Dedifferentiated amniotic fluid mesenchymal stem cell (primary cell): ENCODE data around the gene CBFA2T3.
"Not testable (repeated sequence)": the region's sequence is repeated elsewhere in the genome, so short reads cannot be mapped to it uniquely, and the experiment has no call there.

ENCODE experiments used
- DNase-seq: peaks from one replicate; pipeline ENCODE4 v3.0.0-alpha.2; 2016; ENCODE audit errors: extremely low spot score

CBFA2T3 gene

DNA sequence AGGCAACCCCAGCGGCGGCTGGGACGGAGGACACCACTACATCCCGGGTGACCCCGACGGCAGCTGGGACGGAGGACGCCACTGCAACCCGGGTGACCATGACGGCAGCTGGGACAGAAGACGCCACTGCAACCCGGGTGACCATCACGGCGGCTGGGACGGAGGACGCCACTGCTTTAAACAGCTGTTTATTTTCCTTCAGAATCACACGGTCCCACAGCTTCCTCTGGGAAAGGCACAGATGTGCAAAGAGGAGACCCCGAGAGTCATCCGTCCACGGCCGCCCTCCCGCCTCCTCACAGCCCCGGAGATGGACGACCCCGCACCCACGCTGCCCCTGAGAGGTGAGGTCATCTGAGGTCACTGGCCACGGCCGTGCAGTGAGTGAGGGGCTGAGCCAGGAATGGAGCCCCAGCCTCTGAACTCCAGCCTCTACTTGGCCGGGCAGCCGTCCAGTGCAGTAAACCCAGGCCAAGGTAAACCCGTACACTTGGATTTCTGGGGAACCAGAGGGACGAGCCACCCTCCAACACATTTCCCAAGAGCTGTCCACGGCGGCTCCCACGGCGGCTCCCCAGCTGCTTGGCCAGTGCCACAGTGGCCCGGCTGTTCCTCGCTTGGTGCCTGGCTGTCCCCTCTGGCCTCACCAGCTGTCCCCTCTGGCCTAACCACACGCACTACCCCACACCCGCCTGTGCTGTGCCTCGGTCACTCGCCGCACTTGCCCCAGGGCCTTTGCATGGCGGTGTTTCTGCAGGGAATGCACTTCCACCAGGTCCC is 67.4 kb downstream of the CBFA2T3 start:
- no peak for DNase-seq

DNA sequence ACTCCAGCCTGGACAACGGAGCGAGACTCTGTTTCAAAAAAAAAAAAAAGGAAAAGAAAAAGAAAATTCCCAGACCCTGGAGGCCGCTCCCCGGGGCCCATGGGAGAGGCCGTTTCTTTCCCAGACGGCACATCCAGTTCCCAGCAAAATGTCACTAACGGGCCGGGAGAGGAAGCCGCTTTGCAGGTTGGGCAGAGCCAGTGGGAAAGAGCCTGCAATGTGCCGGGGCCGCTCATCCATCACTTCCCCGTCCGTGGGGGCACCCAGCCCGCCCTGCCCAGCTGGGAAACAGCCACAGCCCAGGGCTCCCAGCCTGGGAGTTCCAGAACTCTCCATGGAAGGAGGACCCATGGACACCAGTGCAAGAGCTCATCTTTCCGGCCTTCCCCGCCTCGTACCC is 68.7 kb downstream of the CBFA2T3 start:
- no peak for DNase-seq

DNA sequence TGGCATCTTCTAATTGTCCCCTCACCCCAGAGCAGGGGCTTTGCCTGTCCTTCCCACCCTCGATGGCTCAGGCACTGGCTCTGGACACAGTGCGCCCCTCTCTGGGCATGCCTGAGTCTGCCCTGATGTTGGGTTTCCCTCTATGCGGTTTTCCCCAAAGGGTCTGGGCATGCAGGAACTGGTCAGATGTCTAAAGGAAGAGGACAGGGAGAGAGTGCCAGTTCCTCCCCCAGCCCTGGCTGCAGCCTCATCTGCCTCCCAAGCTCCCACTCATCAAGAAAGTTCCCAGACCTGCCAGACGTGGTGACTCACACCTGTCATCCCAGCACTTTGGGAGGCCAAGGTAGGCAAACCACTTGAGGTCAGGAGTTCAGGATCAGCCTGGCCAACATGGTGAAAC is 69.2 kb downstream of the CBFA2T3 start:
- DNase-seq: no peak

DNA sequence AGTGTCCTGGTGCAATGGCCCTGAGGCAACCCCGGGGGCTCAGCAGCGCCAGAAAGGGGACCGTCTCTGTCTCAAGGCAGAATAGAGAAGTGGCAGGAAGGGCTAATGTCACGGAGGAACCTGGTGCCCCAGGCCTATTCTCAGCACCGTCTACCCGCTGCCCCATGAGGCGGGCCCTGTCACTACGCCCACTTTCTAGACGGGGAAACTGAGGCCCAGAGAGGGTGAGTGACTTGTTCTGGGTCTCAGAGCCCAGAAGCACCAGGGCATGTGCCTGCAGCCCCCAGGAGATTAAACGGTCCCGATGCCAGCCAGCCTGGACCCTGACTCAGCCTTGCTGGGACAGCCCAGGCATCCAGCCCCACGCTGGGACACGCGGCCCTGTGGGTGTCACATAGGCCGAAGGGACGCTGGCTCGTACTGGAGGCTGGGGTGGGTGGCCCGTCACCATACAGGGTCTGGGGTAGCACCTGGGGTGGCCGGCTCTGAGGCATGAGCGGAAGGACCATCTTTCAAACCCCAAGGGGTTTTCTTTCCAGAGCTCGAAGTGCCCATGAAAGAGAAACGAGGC is 70.4 kb downstream of the CBFA2T3 start:
- DNase-seq: no peak

DNA sequence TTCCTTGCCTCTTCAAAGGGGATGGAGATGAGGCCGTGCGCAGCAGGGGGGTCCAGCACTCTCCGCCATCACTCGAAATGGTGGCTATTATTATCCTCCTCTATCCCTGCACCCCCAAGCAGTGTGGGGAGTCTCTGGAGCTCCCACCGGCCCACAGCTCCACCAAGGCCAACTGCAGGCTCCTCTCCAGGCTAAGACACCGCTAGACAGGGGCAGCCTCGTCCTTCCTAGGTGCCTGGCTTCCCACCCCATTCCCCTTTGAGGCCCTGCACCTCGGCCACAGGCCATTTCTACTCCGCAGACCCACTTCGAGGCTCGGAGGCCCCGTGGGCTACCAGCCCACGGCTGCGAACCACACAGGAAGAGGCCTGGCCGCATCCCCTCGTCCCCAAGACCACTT is 71.0 kb downstream of the CBFA2T3 start:
- DNase-seq: no peak

DNA sequence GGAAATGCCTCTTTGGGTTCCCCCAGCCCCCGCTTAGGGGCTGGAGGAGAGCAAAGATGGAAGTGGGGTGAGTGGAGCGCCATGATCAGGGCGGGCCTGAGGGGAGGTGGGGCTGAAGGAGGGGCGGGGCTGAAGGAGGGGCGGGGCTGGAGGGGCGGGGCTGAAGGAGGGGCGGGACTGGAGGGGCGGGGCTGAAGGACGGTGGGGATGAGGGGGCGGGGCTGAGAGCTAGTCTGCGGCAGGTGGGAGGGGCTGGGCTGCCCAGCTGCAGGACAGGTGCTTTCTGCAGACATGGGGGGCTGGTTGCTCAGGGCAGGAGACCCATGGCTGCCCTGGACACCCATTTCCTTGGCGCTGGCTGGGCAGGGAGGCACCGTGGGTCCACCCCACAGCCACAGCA is 71.4 kb downstream of the CBFA2T3 start:
- no peak for DNase-seq

DNA sequence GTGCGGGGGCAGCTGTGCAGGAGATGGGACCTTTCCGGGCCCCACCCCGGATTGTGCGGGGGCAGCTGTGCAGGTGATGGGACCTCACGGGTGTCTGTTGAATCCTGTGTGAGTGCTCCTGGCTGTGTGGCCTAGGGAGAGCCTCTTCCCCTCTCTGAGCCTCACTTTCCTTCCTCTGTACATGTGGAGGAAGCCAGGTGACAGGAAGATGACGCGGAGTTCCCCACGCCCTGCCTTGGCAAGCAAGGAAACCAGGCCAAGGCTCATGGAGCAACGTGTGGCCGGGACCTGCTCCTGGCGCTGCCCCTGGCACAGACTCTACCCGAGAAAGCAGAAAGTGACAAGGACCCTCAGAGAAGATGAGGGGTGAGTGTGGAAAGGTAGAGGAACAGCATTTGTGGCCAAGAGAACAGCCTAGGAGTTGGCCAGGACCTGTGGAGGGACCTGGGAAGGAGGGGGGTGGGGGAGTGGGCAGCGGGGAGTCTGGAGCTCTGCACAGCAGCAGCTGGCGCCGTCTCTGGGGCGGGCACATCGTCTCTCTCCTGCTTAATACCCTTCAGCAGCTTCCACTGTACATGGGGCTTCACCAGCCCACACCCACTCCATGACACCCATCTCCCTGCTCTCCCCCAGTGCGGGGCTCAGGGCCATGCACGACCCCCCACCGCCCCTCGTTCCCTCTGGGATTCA is 72.2 kb downstream of the CBFA2T3 start:
- DNase-seq: no peak

DNA sequence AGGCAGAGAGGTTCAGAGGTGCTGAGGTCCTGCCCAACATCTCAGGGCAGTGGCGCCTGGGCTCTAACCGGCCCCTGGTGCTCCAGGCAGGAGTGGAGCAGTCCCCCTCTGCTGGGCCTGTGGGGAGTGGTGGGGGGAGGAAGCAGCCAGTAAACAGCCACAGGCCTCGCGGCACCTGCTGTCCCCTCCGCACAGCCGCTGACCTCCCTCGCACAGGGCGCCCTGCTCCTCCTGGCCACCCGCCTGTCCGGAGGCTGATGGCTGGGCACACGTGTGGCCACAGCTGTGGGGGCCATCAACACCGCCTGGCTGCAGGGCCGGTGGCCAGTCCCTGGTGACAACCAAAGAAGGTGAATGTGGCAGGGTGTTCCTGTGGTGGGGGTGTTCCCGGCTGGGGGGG is 73.7 kb downstream of the CBFA2T3 start:
- no peak for DNase-seq

DNA sequence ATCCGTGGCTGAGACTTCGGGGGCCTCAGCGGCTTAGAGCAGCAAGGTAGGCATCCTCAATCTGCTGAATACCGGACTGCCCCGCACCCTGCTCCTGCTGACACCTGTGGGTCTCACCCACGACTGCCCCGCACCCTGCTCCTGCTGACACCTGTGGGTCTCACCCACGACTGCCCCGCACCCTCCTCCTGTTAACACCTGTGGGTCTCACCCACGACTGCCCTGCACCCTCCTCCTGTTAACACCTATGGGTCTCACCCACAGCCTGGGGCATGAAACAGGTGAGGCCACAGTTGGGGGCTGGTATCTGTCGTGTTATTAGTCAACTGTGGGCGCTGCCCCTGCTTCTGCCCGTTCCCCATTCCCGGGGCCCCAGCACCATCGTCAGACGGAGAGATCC is 74.3 kb downstream of the CBFA2T3 start:
- no peak for DNase-seq

DNA sequence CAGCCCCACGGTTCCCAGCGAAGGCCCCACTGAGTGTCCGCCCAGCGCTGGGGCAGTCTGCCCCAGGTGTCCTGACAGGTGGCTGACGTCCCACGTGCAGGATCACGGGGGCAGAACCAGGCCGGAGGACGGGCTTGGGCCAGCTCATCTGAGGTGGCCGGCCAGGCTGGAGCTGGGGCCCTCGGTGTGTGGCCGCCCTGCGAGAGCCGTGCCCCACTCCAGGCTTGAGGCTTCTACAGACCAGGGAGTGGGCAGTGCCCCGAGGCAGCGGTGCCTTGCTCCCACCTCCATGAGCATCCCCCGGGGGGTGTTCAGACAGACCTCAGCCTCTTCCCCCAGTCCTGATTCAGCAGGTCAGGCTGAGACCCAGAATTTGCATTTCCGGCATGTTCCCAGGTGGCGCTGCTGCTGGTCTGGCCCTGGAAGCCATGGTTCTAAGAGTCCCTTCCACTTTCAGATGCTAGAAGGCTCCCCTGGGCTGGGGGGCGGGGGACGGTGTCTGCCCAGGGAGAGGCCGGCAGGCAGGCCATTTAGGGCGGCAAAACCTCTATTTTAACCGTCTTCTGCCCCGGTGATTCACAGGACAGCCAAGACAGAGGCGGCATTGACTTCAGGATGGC is 75.2 kb downstream of the CBFA2T3 start:
- DNase-seq: no peak

DNA sequence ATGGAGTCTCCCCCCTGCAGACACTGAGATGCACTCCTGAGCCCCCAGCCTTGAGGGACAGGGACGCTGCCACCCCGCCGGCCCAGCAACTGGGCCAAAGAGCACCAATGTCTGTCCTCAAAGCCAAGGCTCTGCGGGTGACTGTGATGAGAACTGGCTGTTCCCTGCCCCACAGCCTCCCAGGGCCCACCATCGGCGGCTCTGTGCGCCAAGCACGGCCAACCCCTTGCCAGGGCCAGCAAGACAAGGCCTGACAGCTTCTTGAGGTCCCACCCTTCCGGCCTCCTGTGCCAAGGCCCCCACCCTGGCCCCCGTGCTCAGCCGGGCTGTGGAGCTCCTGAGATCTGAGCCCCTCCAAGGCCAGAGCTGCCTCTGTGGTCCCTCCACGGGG is 76.3 kb downstream of the CBFA2T3 start:
- DNase-seq: no peak

DNA sequence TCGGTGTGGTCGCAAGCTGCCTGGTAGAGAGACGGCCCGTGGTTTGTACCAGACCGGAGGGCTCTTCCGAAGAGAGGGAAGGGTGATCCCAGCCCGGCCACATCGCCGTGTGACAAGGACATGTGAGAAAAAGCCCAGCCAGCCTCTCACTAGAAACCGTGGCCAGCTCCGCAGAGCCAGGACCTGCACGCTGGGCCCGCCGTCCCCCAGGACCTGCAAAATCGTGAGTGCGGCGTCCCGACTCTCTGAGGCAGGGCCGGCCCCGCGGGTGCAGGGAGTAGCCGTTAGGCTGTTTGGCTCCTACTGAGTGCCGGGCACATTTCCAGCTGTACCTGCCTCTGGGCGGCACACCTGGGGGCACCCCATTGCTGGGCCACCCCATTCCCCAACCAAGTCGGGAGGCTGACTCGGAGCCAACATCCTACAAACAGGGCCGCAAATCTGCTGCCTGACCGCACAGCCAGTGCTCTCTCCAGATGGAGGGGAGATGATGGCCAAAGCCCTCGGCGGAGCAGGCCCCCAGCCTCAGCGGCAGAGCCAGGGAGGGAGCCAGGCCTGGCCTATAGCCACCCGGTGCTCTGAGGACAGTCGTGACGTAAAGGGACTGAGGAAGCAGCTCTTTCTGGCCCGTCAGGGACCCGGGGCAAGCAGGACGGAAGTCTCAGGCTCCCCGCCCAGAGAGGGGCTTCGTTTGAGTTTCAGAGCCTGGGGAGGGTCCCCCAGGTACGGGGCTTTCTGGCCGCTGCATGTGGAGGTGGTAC is 76.9 kb downstream of the CBFA2T3 start:
- no peak for DNase-seq

DNA sequence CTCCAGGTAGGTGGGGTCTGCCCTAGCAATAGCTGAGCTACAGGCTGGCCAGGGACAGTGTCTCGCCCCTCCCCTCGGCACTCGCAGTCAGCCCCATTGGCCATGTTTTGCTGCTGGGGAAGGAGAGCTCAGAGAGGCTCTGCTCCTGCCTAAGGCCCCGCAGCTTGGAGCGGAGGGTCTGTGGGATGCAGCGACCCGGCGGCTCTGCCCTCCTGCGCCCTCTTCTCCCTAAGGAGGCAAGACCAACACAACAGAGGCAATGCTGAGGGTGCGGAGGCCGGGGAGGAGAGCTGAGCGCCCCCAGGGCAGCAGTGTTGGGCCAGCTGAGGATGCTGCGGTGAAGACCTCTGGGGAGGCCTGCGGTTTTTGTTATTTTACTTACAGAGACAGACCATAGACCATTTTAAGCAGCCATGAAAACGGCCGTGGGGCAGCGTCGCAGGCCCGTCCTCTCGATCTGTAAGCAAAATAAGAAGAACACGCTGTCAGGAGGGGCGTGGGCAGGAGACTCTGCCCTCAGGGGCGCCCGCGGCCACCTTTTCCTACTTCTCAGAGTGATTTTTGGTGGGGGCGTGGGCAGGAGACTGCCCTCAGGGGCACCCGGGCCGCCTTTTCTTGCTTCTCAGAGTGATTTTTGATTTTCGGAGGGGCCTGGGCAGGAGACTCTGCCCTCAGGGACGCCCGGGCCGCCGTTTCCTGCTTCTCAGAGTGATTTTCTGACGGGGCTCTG is 79.1 kb downstream of the CBFA2T3 start:
- no peak for DNase-seq

DNA sequence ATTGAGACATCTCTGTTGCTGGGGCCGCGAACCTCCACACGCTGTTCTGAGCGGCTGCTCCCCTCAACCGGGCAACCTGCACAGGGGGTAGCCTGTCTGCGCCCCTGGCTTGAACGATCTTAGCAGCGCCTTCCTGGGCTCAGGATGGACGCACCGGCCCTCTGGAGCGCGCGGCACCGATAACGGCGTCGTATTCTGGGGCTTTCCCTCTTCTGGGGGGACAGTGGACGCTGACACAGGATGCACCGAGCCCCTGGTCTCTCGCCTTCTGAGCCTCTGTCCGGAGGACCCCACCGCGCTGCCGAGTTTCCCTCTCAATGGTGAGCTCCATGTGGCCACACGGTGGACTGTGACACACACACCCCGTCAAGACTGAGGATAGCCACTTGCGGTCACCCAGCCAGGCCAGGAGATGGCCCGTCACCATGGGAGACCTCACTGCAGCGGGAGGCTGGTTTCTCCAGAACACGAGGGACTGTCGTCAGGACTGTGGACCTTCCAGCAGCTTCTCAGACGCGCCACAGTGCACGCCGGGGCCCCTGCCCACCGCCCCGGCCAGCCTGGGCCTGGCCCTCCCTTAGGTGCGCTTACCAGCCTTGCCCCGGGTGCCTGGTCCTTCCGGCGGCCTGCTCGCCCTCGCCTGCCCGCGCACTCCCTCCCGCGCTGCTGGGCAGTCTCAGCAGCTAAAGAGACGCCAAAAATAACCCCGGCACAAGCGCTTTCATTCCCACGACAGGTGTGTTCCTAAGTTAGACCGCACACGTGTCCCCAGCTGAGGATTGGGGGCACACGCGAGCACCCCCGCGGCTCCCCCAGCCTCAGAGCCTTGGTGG is 80.6 kb downstream of the CBFA2T3 start:
- DNase-seq: no peak

DNA sequence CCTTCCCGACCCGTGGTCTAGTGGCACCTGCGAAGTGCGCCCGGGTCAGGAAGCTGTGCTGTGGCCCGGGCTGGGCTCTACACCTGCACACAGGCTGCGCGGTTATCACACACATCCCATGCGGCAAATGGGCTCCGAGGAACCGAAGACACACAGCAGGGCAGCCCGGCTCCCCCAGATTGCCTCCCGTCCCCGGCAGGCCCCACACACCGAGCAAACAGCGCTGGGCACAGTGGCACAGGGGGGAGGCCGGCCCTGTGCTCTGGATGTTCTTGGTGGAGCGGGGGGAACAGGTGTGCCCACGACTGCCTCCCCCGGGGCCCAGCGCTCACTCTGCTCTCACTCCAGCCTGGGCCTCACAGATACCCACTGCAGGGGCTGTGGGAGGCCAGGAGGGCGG is 81.7 kb downstream of the CBFA2T3 start:
- DNase-seq: no peak

DNA sequence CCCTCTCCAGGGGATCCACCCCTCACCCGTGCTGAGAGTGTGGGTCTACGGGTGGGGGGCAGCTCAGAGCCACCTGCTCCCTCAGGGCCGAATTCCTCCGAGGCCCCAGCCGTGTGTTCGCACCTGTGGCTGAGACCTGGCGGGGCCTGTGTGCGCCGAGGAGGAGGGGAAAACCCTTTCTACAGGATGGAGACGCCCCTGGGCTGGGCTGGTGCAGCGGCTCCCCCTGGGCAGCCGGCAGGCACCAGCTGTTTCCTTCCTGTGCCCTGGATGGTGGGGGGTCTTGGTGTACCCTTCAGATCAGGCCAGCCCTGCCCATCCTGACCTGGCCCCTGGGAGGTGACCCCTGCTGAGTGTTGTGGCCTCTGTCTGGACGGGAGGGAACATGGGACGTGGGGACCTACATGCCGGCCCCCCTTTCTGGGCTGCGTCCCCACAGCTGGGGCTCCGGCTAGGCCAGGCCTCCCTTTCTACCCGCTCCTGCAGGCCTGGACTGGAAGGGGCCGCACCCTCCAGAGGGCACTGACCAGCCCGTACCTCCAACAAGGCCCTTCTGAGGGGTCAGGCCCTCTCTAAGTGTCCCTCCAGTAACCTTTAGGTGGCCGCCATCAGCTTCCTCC is 82.2 kb downstream of the CBFA2T3 start:
- DNase-seq: no peak

DNA sequence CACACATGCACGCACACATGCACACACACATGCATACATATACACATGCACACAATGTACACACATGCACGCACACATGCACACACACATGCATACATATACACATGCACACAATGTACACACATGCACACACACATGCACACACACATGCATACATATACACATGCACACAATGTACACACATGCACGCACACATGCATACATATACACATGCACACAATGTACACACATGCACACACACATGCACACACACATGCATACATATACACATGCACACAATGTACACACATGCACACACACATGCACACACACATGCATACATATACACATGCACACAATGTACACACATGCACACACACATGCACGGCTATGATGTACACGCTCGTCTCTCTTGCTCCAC is 82.7 kb downstream of the CBFA2T3 start:
- not testable (repeated sequence) for DNase-seq

DNA sequence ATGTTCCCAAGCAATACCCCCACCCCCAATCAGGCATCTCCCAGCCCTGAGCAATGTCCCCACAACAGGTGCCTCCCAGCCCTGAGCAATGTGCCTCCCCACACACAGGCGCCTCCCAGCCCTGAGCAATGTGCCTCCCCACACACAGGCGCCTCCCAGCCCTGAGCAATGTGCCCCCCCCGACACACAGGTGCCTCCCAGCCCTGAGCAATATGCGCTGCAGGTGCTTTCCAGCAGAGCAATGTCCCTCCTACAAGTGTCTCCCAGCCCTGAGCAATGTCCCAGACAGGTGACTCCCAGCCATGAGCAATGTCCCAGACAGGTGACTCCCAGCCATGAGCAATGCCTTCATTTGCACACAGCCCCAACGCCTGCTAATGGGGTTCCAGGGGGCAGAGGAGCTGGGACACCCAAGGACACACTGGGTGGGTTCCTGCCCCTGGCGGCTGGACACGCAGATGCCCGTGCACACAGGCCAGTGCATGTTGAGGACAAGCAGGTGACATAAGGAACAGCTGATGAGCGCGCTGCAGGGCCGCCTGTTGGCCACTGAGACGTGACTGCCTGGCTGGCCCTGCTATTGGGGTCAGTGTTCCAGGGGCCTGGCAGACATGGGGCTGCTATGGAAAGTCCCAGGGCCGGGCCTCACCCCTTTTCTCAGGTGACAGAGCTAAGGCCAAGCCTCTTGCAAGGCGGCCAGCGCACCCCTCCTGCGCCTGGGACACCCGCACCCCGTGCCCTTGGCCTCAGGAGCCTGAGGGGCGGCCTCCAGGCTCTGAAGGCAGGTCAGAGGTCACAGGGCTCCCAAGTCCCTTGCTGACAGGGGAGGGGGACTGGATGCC is 83.7 kb downstream of the CBFA2T3 start:
- DNase-seq: no peak

DNA sequence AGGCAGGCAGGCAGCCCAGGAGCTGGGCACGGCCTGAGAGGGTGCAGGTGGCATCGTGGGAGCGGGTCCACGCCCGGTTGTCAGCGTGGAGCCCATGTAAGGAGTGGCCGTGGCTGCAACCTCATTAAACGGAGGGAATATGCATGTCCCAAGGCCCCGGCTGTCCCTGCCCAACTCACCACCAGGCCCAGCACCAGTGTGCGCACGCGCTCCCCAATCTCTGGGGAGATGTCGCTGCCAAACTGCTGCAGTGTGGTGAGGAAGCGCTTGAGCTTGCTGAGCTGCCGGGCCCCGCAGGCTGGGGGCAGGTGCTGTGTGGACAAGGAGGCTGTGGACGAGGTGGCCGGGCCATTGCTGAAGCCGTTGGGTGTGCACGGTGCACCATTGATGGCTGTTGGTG is 84.9 kb downstream of the CBFA2T3 start:
- no peak for DNase-seq
